HepG2 (cell line): ENCODE measurements around the gene CRKL. TPM values are rescaled to one million over a fixed set of nuclear protein-coding genes. Genes with fewer than 3 reads are reported as not detected.

ENCODE experiments used
- ATAC-seq: fragments of 200-7000 bp; cut with Tn5 transposase; 3 replicates; pipeline ENCODE4 v1.9.1; 2020; ENCODE audit warnings: mild to moderate bottlenecking, moderate library complexity
- BruUV-seq: library from RNA; stranded (reverse); fragments of 400-500 nt; replicated peaks from 2 replicates; lab custom pipeline; 2021; lab: Mats Ljungman, UMichigan
- CTCF ChIA-PET: fragments of 300-600 bp; formaldehyde crosslinking; extraction: SDS; loops from one replicate; lab custom pipeline; 2021; ENCODE audit warnings: low total read pairs, inconsistent platforms, low intra/inter-chr PET ratio; lab: Yijun Ruan, JAX
- POLR2A ChIA-PET: fragments of 350-600 bp; sonication (Branson Sonifier 250); formaldehyde crosslinking; loops from one replicate; lab custom pipeline; 2020; ENCODE audit warnings: antibody characterized with exemption, inconsistent platforms; lab: Yijun Ruan, JAX
- DNase-seq: peaks from one replicate; pipeline ENCODE4 v3.0.0-alpha.2; 2015; ENCODE audit warnings: low spot score
- FAIRE-seq: peaks from 3 replicates; lab custom pipeline; 2011; peaks lifted over from hg19 to GRCh38; lab: Jason Lieb, UNC
- H2AFZ ChIP-seq: one replicate; pipeline ENCODE4 v1.6.1; 2011; ENCODE audit warnings: low read length, inconsistent platforms
- H3K27ac ChIP-seq: fragments of 300-600 bp; 3 replicates; pipeline ENCODE4 v1.8.0; 2011; ENCODE audit warnings: mixed run types, mild to moderate bottlenecking, mixed read lengths, low read length, inconsistent platforms; ENCODE audit not compliant: insufficient read depth; ENCODE audit errors: extremely low read length
- H3K27me3 ChIP-seq, 2 experiments: fragments of 200-600 bp in 1 of 2; 2 replicates in 1 of 2; 3 replicates in 1 of 2; pipeline versions ENCODE4 v1.6.0 to v1.8.0; 2011; ENCODE audit warnings: low read length in 2 of 2, mild to moderate bottlenecking in 2 of 2, moderate library complexity in 2 of 2, inconsistent platforms in 1 of 2; ENCODE audit not compliant: insufficient read depth in 2 of 2, control insufficient read depth in 1 of 2
- H3K36me3 ChIP-seq, 2 experiments: fragments of 200-600 bp in 1 of 2; replicated peaks in 1 of 2; 2 replicates in 1 of 2; 3 replicates in 1 of 2; pipeline versions ENCODE4 v1.5.1 to v1.8.0; 2011; ENCODE audit warnings: low read length in 2 of 2, inconsistent platforms in 1 of 2; ENCODE audit not compliant: insufficient read depth in 2 of 2, control insufficient read depth in 1 of 2
- H3K4me1 ChIP-seq: 2 replicates; pipeline ENCODE4 v1.5.1; 2012; ENCODE audit warnings: low read length, inconsistent platforms; ENCODE audit not compliant: insufficient read depth
- H3K4me2 ChIP-seq: 2 replicates; pipeline ENCODE4 v1.6.0; 2011; ENCODE audit warnings: low read depth, low read length, inconsistent platforms
- H3K4me3 ChIP-seq, 3 experiments: fragments of 200-600 bp in 1 of 3; sonication (generic), shearing (Covaris generic) in 1 of 3; replicated peaks in 1 of 3; 2 replicates each; pipeline ENCODE4 v1.5.1; 2011 to 2016; ENCODE audit warnings: low read length in 3 of 3, inconsistent platforms in 2 of 3, low read depth in 2 of 3, mild to moderate bottlenecking in 2 of 3, control low read depth in 1 of 3, mixed read lengths in 1 of 3; ENCODE audit not compliant: insufficient read depth in 1 of 3
- H3K79me2 ChIP-seq: one replicate; pipeline ENCODE4 v1.6.1; 2011; ENCODE audit warnings: low read length, inconsistent platforms; ENCODE audit not compliant: insufficient read depth
- H3K9ac ChIP-seq: 2 replicates; pipeline ENCODE4 v1.6.0; 2011; ENCODE audit warnings: mild to moderate bottlenecking, low read depth, low read length, inconsistent platforms; ENCODE audit not compliant: insufficient read depth
- H3K9me3 ChIP-seq: 2 replicates; pipeline ENCODE4 v1.5.1; 2012; ENCODE audit warnings: mild to moderate bottlenecking, low read length
- H4K20me1 ChIP-seq: 2 replicates; pipeline ENCODE4 v1.6.0; 2011; ENCODE audit warnings: inconsistent platforms, mild to moderate bottlenecking, low read length, moderate library complexity; ENCODE audit not compliant: insufficient read depth
- BCLAF1 ChIP-seq: fragments of 450-650 bp; IDR thresholded peaks from 2 replicates; pipeline ENCODE4 v1.6.1; 2017; ENCODE audit warnings: mild to moderate bottlenecking
- EHMT2 ChIP-seq: fragments of 200-600 bp; sonication (generic); IDR thresholded peaks from 2 replicates; pipeline ENCODE4 v1.7.0; 2017; ENCODE audit warnings: antibody characterized with exemption, low read depth, low read length, borderline replicate concordance
- MAX ChIP-seq: IDR thresholded peaks from 2 replicates; pipeline ENCODE4 v1.6.1; 2012; ENCODE audit warnings: inconsistent platforms
- POLR2AphosphoS5 ChIP-seq: IDR thresholded peaks from 2 replicates; pipeline ENCODE4 v1.6.1; 2012; ENCODE audit warnings: low read depth, low read length
- SALL1 ChIP-seq: sonication (generic); formaldehyde crosslinking; IDR thresholded peaks from 2 replicates; pipeline ENCODE4 v1.8.0; 2022; ENCODE audit warnings: mild to moderate bottlenecking, missing genetic modification reagents
- STAG1 ChIP-seq: sonication (generic); formaldehyde crosslinking; IDR thresholded peaks from 2 replicates; pipeline ENCODE4 v1.4.0; 2020; ENCODE audit warnings: missing genetic modification reagents
- STAT5B ChIP-seq: sonication (generic); formaldehyde crosslinking; IDR thresholded peaks from 2 replicates; pipeline ENCODE4 v1.4.0; 2020; ENCODE audit warnings: missing genetic modification reagents
- ZNF12 ChIP-seq: sonication (generic); formaldehyde crosslinking; IDR thresholded peaks from 2 replicates; pipeline ENCODE4 v1.5.0; 2020; ENCODE audit warnings: missing genetic modification reagents
- ZNF18 ChIP-seq: sonication (generic); formaldehyde crosslinking; IDR thresholded peaks from 2 replicates; pipeline ENCODE4 v1.8.0; 2022; ENCODE audit warnings: mild to moderate bottlenecking, missing genetic modification reagents; ENCODE audit not compliant: insufficient replicate concordance
- ZNF292 ChIP-seq: sonication (generic); formaldehyde crosslinking; IDR thresholded peaks from 2 replicates; pipeline ENCODE4 v1.8.1; 2022; ENCODE audit warnings: mild to moderate bottlenecking, low read depth, missing genetic modification reagents, borderline replicate concordance
- ZNF382 ChIP-seq: sonication (generic); formaldehyde crosslinking; IDR thresholded peaks from 2 replicates; pipeline ENCODE4 v1.5.0; 2020; ENCODE audit warnings: missing genetic modification reagents, mild to moderate bottlenecking, borderline replicate concordance
- ZNF597 ChIP-seq: sonication (generic); formaldehyde crosslinking; IDR thresholded peaks from 2 replicates; pipeline ENCODE4 v1.5.0; 2020; ENCODE audit warnings: missing genetic modification reagents
- WGBS: methylation state at CpG from one replicate; pipeline ENCODE4 v1.1.6; 2017; ENCODE audit warnings: low lambda C conversion rate; 5-methylcytosine and 5-hydroxymethylcytosine counted together
- in situ Hi-C: cut with HindIII; loops from 2 replicates; pipeline ENCODE4 v1.10.0; 2017; ENCODE audit warnings: low pct_unique_long_range_greater_than_20kb; ENCODE audit not compliant: extremely low pct_ligation_motif_present
- intact Hi-C: fragments of 100-400 bp; cut with micrococcal nuclease; formaldehyde crosslinking; loops from one replicate; pipeline ENCODE4 v1.10.0; 2022; ENCODE audit not compliant: unreplicated experiment
- polyA plus RNA-seq, 8 experiments: library from polyadenylated mRNA; depleted of rRNA in 3 of 8; stranded (reverse) in 7 of 8; unstranded in 1 of 8; fragments of >200 nt; fragmentation: Illumina TruSeq in 4 of 8; extraction: Trizol in 4 of 8; gene quantifications; 2 replicates each; pipeline versions ENCODE4 v1.2.1 to v1.2.3, GENCODE V29; 2011 to 2016; ENCODE audit warnings: low read depth in 4 of 8, missing spikeins in 1 of 8, mixed read lengths in 1 of 8; ENCODE audit not compliant: insufficient read depth in 1 of 8
- total RNA-seq, 5 experiments: library from RNA; depleted of rRNA; stranded (reverse); fragments of >200 nt; fragmentation: Illumina TruSeq; extraction: Trizol; gene quantifications; 2 replicates each; pipeline ENCODE4 v1.2.3, GENCODE V29; 2016; ENCODE audit warnings: low read depth in 1 of 5

CRKL gene
- total and polyA plus RNA-seq, 2 of the 13 experiments (the other 11 are each of a cell fraction or from before 2014, with no cell fraction given): 37.4 to 60.6 TPM

GRCh38 chr22:20963201-20964052, 46.2 kb downstream of the CRKL start:
- no peaks in the 10 kb centered on the region for H4K20me1 ChIP-seq
- peak; percentile 80 for ATAC-seq
- H2AFZ ChIP-seq: no peak overlapping the region
- DNase-seq: peak; percentile 91
- WGBS: 13% methylated on average over 7 of the region's 7 CpGs
- in situ Hi-C loops (no loop called here), intact Hi-C loops (loop anchor here (2.0 to 5.0 kb wide), 2 partner anchors 39 to 76 kb away; partner anchors contain the start of gene THAP7)
- no TSS peak for BruUV-seq
- H3K27me3 ChIP-seq: no peaks in the 10 kb centered on the region
- H3K27ac ChIP-seq: peak overlapping the region; percentile 69
- H3K9ac ChIP-seq: peak overlapping the region; percentile 75
- H3K4me1 ChIP-seq: peaks cover 59% of the 10 kb centered on the region
- no peaks in the 10 kb centered on the region for H3K36me3 ChIP-seq
- H3K4me2 ChIP-seq: peak overlapping the region; percentile 99
- CTCF ChIA-PET: interaction anchor here (1.0 kb wide), 1 partner anchor 77 kb away, joined by 3 read pairs; no protein-coding TSS in a partner anchor
- POLR2A ChIA-PET: interaction anchor here (0.7 to 3.9 kb wide), 7 partner anchors 9 to 190 kb away, joined by 3 to 33 read pairs (median 3); partner anchors contain the start of genes LZTR1, SERPIND1 and THAP7
- peak; percentile 97 for FAIRE-seq
- H3K9me3 ChIP-seq: no peaks in the 10 kb centered on the region
- peaks cover 4% of the 10 kb centered on the region for H3K79me2 ChIP-seq
- peak overlapping the region in 2 of 3 experiments; percentile 61 to 72; a peak in 3 of 6 replicates for H3K4me3 ChIP-seq
- no peak for TF ChIP-seq BCLAF1
- no peak for TF ChIP-seq ZNF597 (CRISPR knock-in tag)
- TF ChIP-seq ZNF18: no peak
- TF ChIP-seq SALL1 (CRISPR knock-in tag): peak; percentile 64; the same call in 1 of the 2 replicates
- TF ChIP-seq MAX: peak; percentile 85
- peak; percentile 13; the same call in 1 of the 2 replicates for TF ChIP-seq POLR2AphosphoS5
- TF ChIP-seq STAT5B (CRISPR knock-in tag): no peak
- peak; percentile 29; the same call in 1 of the 2 replicates for TF ChIP-seq ZNF12 (CRISPR knock-in tag)
- no peak for TF ChIP-seq EHMT2
- no peak for TF ChIP-seq ZNF382 (CRISPR knock-in tag)
- TF ChIP-seq ZNF292 (CRISPR knock-in tag): peak; percentile 39; the same call in 1 of the 2 replicates
- 0 out of 2 replicates have a peak, but pooled peaks have one; percentile 6 for TF ChIP-seq STAG1 (CRISPR knock-in tag)
